Activated naive CD4-positive, alpha-beta T cell (primary cell): ENCODE data around the gene CDC37L1.
A peak's percentile ranks its signal among the peaks of the same experiment; 100 is the strongest.
"Not testable (repeated sequence)": the region's sequence is repeated elsewhere in the genome, so short reads cannot be mapped to it uniquely, and the experiment has no call there.

Source experiments
- DNase-seq, 4 experiments: peaks; one replicate each; lab custom pipeline; 2025; lab: John Stamatoyannopoulos, UW

Gene CDC37L1

DNA sequence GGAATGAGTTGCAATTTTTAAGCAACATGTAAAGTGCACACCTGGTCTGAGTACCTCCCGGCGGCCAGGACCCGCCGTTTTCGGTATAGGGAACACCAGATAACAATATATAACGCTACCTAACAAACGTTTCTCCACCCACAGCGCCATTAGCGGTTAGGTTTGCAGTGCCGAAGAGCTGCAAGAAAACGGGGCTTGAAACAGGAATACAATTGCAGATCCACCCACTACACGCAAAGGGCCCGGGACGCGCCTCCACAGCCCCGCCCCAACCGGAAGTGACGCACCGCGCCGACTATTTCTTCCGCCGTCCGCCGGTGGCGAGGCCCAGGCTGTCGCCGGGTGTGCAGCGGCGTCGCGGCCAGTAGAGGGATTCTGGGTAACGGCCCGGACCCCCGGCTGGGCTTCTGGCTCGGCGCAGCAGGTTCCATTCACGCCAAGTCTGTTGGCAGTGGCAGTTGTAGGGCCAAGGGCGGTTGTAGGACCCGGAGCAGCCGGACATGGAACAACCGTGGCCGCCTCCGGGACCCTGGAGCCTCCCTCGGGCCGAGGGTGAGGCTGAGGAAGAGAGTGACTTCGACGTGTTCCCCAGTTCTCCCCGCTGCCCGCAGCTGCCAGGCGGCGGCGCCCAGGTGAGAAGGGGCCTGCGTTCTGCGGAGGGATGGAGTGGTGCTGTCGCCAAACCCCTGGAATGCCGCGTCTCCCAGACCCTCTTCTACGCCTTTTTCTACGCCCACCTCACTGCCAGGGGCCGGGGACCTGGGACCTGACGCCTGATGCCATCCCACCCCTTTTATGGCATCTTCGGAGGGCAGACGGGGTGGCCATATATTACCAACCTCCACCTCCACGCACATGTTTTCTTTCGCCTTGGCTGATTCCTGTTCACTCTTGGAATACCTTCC, at the start of gene CDC37L1:
Gene CDC37L1 (plus strand): TSS at position 302 of the 905 bp plus-strand sequence. CDS start 199 bp downstream, at position 501.
- DNase-seq, result peak; percentile 97 to 99 (median 99)

GRCh38 chr9:4630836-4631235, 48.5 kb upstream of the CDC37L1 start:
- DNase-seq, result no peak

DNA sequence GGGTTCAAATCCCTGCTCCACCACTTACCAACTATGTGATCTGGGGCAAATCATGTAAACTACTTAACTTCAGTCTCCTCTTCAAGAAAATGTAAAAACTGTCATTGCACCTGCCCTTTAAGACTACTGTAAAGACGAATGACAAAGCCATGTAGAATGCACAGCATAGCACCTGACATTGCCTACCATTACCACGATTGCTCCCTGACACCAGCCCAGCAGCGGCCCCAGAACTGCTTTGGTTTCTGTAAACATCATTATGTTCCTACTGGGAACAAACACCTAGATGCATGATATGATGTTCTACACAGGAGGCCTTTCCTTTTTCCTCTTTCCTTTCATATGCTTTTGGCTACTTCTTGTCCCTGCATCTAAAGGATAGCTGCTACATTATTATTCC, 40.4 kb upstream of the CDC37L1 start:
- DNase-seq, result no peak

DNA sequence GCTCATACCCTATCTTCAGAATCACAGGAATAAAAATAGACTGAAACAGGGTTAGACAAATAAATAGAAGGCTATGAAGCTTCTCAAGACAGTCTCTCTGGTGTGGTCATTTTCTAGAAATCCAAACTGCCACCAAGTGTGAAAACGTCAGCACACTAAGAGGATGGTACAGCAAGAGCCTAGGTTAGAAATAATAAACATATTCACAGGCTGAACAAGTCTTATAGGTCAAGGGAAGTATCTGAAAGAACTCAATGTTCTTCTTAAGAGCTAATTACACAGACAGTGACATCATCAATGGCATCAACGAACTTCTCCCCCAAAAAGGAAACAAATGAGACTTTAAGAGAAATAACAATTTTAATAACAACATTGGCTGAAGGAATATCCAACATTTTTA, 39.9 kb upstream of the CDC37L1 start:
- DNase-seq, result no peak

- peak in 2 of 4 experiments; percentile 31 to 37 for DNase-seq
Observed at GRCh38 chr9:4640027-4640426, 39.3 kb upstream of the CDC37L1 start.

DNA sequence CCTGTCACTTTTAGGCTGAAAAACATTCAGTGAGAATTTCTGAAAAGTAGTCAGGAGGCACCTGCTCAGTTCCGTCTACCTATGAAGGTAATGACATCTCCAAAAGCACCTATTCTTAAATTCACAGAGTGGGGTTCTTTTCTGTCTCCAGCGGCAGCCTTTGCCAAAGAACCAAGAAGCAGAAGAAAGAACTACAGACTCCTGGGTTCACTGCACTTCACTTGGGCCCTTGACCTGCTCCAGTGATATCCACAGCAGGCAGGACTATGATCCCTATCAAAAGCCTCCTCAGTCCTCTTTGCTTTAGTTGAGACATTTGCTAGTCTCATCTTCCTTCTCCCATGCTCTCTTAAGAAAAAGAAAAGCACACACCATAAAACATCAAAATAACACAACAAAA, 37.0 kb upstream of the CDC37L1 start:
- DNase-seq, result no peak

DNA sequence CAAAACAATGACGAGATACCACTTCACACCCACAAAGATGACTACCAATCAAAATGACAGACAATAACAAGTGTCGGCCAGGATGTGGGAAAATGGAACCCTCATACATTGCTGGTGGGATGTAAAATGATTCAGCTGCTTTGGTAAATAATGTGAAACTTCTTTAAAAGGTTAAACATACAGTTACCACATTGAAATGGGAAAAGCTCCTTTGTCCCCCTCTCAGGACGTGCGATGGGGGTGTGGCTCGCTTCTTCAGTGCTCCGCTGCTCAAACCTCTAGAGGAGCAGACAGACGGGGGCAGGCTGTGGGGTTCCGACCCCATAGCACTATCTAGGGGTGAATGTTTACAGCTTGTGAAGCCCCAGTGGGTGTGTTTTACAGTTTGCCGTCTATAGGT, 25.3 kb upstream of the CDC37L1 start:
- DNase-seq, result no peak

DNA sequence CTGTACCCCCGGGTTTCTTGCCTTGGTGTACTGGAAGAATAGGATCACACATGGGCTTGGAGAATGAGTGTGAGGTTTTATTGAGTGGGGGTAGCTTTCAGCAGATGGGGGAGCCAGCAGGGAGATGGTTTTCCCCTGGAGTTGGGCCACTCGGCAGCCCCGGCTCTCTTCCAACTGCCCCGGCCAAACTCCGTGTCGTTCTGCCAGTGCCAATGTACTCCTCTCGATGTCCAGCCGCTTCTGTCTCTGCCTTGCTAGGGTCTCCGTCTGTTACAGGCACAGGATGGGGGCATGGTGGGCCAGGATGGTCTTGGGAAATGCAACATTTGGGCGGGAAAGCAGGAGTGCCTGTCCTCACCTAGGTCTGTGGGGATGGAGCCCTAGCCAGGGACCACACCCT, 24.8 kb upstream of the CDC37L1 start:
- no peak for DNase-seq

DNA sequence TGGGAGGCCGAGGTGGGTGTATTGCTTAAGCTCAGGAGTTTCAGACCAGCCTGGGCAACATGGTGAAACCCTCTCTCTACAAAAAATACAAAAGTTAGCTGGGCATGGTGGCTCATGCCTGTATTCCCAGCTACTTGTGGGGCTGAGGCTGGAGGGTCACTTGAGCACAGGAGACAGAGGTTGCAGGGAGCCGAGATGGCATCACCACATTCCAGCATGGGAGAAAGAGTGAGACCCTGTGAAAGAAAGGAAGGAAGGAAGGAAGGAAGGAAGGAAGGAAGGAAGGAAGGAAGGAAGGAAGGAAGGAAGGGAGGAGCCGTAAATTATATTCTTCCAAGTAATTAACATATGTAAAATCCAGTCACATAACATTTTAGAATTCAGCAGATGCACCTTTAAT, 23.2 kb upstream of the CDC37L1 start:
- DNase-seq, result not testable (repeated sequence)

- no peak for DNase-seq
Observed at GRCh38 chr9:4656621-4657020, 22.7 kb upstream of the CDC37L1 start.

DNA sequence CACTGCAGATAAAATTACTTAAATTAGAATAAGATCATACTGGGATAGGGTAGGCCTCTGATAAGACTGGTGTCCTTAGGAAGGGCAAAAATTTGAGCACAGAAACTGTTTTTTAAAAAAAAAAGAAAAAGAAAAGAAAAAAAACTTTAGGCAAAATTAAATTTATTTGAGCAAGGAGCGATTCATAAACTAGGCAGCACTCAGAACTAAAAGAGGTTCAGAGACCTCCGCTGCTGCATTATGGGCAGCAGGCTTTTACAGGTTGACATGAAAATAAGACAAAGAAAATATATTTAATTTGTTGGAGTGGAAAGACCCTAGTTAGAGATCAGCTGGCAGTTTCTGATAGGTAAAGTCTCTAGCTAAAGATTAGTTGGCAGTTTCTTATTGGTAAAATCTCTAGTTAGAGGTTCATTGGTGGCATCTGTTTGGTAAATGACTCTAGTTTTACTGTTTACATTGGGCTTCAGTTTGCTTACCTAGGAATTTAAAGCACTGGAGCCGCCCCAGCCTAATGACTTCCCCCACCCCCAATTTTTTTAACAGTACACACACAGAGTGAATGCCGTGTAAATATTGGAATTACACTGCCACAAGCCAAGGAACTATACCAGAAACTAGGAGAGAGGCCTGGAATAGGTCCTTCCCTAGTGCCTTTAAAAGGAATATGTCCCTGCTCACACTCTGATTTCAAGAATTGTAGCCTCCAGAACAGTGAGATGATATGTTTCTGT, 21.8 kb upstream of the CDC37L1 start:
- no peak for DNase-seq

- DNase-seq, result not testable (repeated sequence)
Observed at GRCh38 chr9:4660665-4661064, 18.7 kb upstream of the CDC37L1 start.

DNA sequence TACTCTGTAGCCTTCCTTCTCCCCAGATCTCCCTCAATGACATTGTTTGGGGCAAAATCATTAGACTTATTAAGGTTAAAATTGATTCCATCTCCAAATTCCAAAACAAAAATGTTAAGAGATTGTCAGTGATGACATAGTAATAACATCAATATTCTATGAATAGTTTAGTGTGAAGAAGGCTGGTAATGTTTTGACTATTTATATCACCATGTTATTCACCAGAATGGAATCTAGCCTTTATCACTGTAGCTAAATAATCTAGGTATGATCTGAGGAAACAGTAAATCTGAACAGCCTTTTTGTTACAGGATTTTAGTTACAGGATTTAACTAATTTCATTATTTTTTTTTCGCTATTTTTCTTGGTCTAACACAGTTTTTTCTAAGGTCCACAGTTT, 18.2 kb upstream of the CDC37L1 start:
- no peak for DNase-seq

DNA sequence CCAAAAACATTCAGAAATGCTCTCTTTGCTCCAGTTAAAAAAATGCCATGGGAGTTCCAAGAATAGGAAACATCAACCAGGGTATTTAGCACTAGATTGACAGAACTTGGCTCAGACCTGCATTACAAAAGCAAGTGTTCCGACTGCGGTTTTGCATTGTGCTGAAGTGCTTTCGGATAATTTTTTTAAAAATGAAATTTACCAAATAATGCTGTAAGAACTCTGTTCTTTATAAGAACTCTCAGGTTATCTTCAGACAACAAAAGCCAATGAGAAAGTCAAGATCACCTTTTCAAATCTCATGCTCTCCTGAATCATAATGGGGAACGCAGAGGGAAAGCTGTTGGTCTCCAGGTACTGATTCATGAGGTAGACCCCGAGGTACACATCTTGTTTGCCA, 17.8 kb upstream of the CDC37L1 start:
- peak in 1 of 4 experiments; percentile 28 for DNase-seq

DNA sequence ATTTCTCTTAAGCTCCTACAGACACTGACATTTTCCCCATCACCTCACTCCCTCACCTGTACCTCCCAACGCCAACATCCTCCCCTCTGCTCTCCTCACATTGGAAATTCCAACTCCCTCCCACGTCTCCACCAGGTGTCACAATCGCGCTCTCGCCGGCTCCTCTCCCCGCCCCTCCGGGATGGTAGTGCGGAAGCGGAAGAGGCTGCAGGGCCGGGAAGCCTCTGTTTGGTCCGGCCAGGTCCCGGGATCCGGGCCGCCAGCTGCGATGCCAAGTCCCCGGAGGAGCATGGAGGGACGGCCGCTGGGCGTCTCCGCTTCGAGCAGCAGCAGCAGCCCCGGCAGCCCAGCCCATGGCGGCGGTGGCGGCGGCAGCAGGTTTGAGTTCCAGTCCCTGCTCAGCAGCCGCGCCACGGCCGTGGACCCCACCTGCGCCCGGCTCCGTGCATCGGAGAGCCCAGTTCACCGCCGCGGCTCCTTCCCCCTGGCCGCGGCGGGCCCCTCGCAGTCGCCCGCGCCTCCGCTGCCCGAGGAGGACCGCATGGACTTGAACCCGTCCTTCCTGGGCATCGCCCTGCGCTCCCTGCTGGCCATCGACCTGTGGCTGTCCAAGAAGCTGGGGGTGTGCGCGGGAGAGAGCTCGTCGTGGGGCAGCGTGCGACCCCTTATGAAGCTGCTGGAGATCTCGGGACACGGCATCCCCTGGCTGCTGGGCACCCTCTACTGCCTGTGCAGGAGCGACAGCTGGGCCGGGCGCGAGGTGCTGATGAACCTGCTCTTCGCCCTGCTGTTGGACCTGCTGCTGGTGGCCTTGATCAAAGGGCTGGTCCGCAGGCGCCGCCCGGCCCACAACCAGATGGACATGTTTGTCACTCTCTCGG, 17.0 kb upstream of the CDC37L1 start, which contains the start of gene PLPP6:
Gene PLPP6 (plus strand): TSS at position 187 of the 881 bp plus-strand sequence. CDS start 82 bp downstream, at position 269.
- peak; percentile 32 to 62 (median 37) for DNase-seq

GRCh38 chr9:4662989-4663792, 16.2 kb upstream of the CDC37L1 start:
- no peak for DNase-seq

DNA sequence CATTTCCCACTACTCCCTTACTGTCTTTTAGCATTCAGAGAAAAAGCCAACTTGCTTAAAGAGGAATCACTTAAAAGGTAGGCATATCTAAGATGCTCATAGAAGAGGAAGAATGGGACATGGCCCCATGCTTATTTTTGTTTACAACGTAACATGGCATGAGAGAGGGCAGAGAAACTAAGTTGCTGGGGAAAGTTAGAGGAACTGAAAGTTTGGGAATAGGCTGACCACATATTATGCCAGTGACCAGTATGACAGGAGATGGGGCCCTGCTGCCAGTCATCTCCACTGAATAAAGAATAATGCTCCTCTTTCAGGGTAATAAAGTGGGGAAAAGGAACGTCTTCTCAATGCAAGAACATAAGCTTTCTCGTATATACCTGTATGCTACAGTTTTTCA, 15.4 kb upstream of the CDC37L1 start:
- no peak for DNase-seq

DNA sequence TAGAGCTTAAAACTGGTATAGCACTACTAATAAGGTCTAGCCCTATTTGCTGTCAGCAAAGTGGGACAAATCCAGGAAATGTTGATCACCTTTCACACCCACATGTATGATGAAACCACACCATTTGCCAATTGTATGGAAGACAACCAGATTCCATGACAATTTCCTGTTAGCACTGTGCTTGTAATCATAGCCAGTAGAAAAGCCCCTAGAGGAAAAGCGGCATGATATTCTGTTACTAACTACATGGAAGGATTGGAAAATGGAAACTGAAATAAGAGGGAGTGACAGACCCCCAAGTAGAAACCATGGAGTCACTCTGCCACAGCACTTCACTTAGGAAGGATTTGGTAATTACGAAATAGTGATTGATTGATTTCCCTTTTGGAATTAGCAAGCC, 14.0 kb upstream of the CDC37L1 start:
- no peak for DNase-seq

- peak in 3 of 4 experiments; percentile 12 to 36 (median 18) for DNase-seq
Observed at GRCh38 chr9:4666042-4666699, 13.2 kb upstream of the CDC37L1 start, which contains the start of gene SPATA6L. Gene SPATA6L (minus strand): TSS chr9:4666480. CDS start chr9:4666250, 230 bp downstream.

DNA sequence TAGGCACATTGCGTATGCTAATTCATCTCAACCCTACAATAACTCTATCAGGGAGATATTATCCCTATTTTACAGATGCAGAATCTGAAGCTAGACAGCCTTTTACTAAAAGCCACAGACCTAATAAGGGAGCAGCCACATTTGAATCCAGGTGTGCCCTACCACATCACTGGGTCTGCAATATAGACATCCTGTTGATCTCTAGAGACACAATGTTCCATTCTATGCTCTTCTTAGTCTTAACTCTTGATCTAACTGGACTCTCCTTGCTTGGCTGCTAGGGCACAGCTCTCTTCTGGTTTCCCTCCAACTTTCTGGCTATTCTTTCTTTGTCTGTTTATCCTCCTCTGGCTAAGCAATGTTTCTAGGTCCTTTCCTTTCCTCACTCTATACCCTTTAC, 11.7 kb upstream of the CDC37L1 start:
- no peak for DNase-seq
